Esophagus muscularis mucosa (tissue), 4 donors: ENCODE data around the gene HSPG2. TPM values are rescaled to one million over a fixed set of nuclear protein-coding genes. Genes with fewer than 3 reads are reported as not detected.

Experiments used
- DNase-seq: peaks from one replicate; pipeline ENCODE4 v3.0.0-alpha.2; 2017; ENCODE audit errors: extremely low spot score
- H3K27ac ChIP-seq, 4 donors: fragments of 200-600 bp; sonication (generic); replicated peaks in 1 of 4; 1 replicate in 3 of 4; 2 replicates in 1 of 4; pipeline ENCODE4 v1.5.1; 2016 to 2019; ENCODE audit warnings: mild to moderate bottlenecking in 1 of 4
- H3K27me3 ChIP-seq, 4 donors: fragments of 200-600 bp; sonication (generic); one replicate each; pipeline versions ENCODE4 v1.5.1 to v1.6.0; 2016 to 2019
- H3K36me3 ChIP-seq, 4 donors: fragments of 200-600 bp; sonication (generic); one replicate each; pipeline ENCODE4 v1.5.1; 2016 to 2019
- H3K4me1 ChIP-seq, 4 donors: fragments of 200-600 bp; sonication (generic); one replicate each; pipeline ENCODE4 v1.5.1; 2016 to 2019
- H3K4me3 ChIP-seq, 4 donors: fragments of 200-600 bp; sonication (generic); 1 replicate in 2 of 4; 2 replicates in 2 of 4; pipeline ENCODE4 v1.5.1; 2016 to 2019; ENCODE audit warnings: mild to moderate bottlenecking in 4 of 4, moderate library complexity in 1 of 4
- H3K9me3 ChIP-seq, 4 donors: fragments of 200-600 bp; sonication (generic); 1 replicate in 3 of 4; 2 replicates in 1 of 4; pipeline ENCODE4 v1.5.1; 2016 to 2019
- CTCF ChIP-seq, 3 experiments: fragments of 200-600 bp in 2 of 3; fragments of 450-650 bp in 1 of 3; sonication (generic) in 2 of 3; IDR thresholded peaks; one replicate each; pipeline ENCODE4 v1.5.1; 2017 to 2019; ENCODE audit warnings: antibody characterized with exemption in 3 of 3, mild to moderate bottlenecking in 2 of 3, moderate library complexity in 1 of 3
- EP300 ChIP-seq: sonication (generic); formaldehyde crosslinking; IDR thresholded peaks from one replicate; pipeline ENCODE4 v1.6.1; 2017; ENCODE audit warnings: antibody characterized with exemption
- POLR2A ChIP-seq: fragments of 450-650 bp; IDR thresholded peaks from one replicate; pipeline ENCODE4 v1.6.1; 2017; ENCODE audit warnings: antibody characterized with exemption, moderate library complexity, mild to moderate bottlenecking, low read depth
- POLR2AphosphoS5 ChIP-seq, 2 donors: sonication (generic); formaldehyde crosslinking; IDR thresholded peaks; one replicate each; pipeline ENCODE4 v1.6.1; 2017; ENCODE audit warnings: antibody characterized with exemption in 2 of 2
- WGBS: methylation state at CpG from one replicate; pipeline ENCODE4 v1.1.5; 2018; 5-methylcytosine and 5-hydroxymethylcytosine counted together
- intact Hi-C: fragments of 100-400 bp; cut with DNase I; formaldehyde crosslinking; loops from one replicate; pipeline ENCODE4 v1.15.1; 2023
- total RNA-seq, 4 donors: library from RNA; depleted of rRNA; stranded (reverse); fragments of >200 nt; gene quantifications; one replicate each; pipeline versions ENCODE4 v1.1.0 to v1.2.1, GENCODE V29; 2016

The HSPG2 gene
- total RNA-seq, 4 donors from 2014 or later: 414 to 1,199 (median 595) TPM

- intact Hi-C loops: no loop called here
- TF ChIP-seq POLR2A (no peak), POLR2AphosphoS5 (IDR thresholded peaks at IDR 0.05) (no peak), EP300 (no peak), CTCF (IDR thresholded peaks at IDR 0.05) (no peak)
- H3K27me3 ChIP-seq: no peaks in the 10 kb centered on the region
- 88% methylated on average over 1 of the region's 1 CpG for WGBS
- peaks cover 98 to 100% (median 100%) of the 10 kb centered on the region in 4 donors for H3K36me3 ChIP-seq
- no peak for DNase-seq
- H3K4me3 ChIP-seq: no peak overlapping the region
- H3K27ac ChIP-seq: no peak overlapping the region
- peaks cover 0 to 2% (median 0%) of the 10 kb centered on the region in 4 donors for H3K4me1 ChIP-seq
- peaks cover 0 to 9% (median 0%) of the 10 kb centered on the region in 4 donors for H3K9me3 ChIP-seq
Observed at GRCh38 chr1:21834094-21834493, 103.0 kb downstream of the HSPG2 start.

- DNase-seq: no peak
Observed at GRCh38 chr1:21833392-21833976, 103.6 kb downstream of the HSPG2 start.

GRCh38 chr1:21831454-21831970, 105.6 kb downstream of the HSPG2 start:
- no peak overlapping the region for H3K4me3 ChIP-seq
- intact Hi-C loops: no loop called here
- H3K9me3 ChIP-seq: peaks cover 0 to 9% (median 0%) of the 10 kb centered on the region in 4 donors
- no peak for DNase-seq
- no peak overlapping the region for H3K27ac ChIP-seq
- 81% methylated on average over 12 of the region's 14 CpGs for WGBS
- no peaks in the 10 kb centered on the region for H3K27me3 ChIP-seq
- peaks cover 98 to 100% (median 100%) of the 10 kb centered on the region in 4 donors for H3K36me3 ChIP-seq
- no peaks in the 10 kb centered on the region for H3K4me1 ChIP-seq
- TF ChIP-seq POLR2A: no peak
- TF ChIP-seq CTCF (IDR thresholded peaks at IDR 0.05): no peak
- TF ChIP-seq EP300: no peak
- no peak for TF ChIP-seq POLR2AphosphoS5 (IDR thresholded peaks at IDR 0.05)

More at GRCh38 chr1:21833392-21833976, 103.6 kb downstream of the HSPG2 start:
- peaks cover 0 to 9% (median 0%) of the 10 kb centered on the region in 4 donors for H3K9me3 ChIP-seq
- peaks cover 0 to 2% (median 0%) of the 10 kb centered on the region in 4 donors for H3K4me1 ChIP-seq
- no peak overlapping the region for H3K27ac ChIP-seq
- peaks cover 98 to 100% (median 100%) of the 10 kb centered on the region in 4 donors for H3K36me3 ChIP-seq
- intact Hi-C loops: no loop called here
- H3K4me3 ChIP-seq: no peak overlapping the region
- WGBS: 58% methylated on average over 4 of the region's 11 CpGs
- TF ChIP-seq POLR2AphosphoS5 (IDR thresholded peaks at IDR 0.05): peak in 1 of 2 donors; percentile 7
- TF ChIP-seq POLR2A: no peak
- no peaks in the 10 kb centered on the region for H3K27me3 ChIP-seq

- TF ChIP-seq EP300 (no peak), POLR2AphosphoS5 (IDR thresholded peaks at IDR 0.05) (no peak), POLR2A (no peak), CTCF (IDR thresholded peaks at IDR 0.05) (no peak)
- Histone ChIP-seq H3K4me3 (no peak overlapping the region), H3K27ac (no peak overlapping the region), H3K27me3 (no peaks in the 10 kb centered on the region), H3K4me1 (no peaks in the 10 kb centered on the region), H3K9me3 (peaks cover 0 to 9% (median 0%) of the 10 kb centered on the region in 4 donors), H3K36me3 (peaks cover 98 to 100% (median 100%) of the 10 kb centered on the region in 4 donors)
- intact Hi-C loops: no loop called here
- no peak for DNase-seq
- WGBS: 94% methylated on average over 7 of the region's 23 CpGs
Observed at GRCh38 chr1:21830792-21831453, 106.2 kb downstream of the HSPG2 start.

GRCh38 chr1:21829294-21829693, 107.8 kb downstream of the HSPG2 start:
- no peak for DNase-seq
- peaks cover 0 to 4% (median 0%) of the 10 kb centered on the region in 4 donors for H3K9me3 ChIP-seq
- TF ChIP-seq CTCF (IDR thresholded peaks at IDR 0.05): no peak
- TF ChIP-seq POLR2AphosphoS5 (IDR thresholded peaks at IDR 0.05): no peak
- no peak for TF ChIP-seq POLR2A
- no peak for TF ChIP-seq EP300
- no peaks in the 10 kb centered on the region for H3K27me3 ChIP-seq
- peaks cover 98 to 100% (median 100%) of the 10 kb centered on the region in 4 donors for H3K36me3 ChIP-seq
- no peaks in the 10 kb centered on the region for H3K4me1 ChIP-seq
- H3K27ac ChIP-seq: no peak overlapping the region
- intact Hi-C loops: no loop called here
- no peak overlapping the region for H3K4me3 ChIP-seq
- WGBS: 89% methylated on average over 11 of the region's 17 CpGs
